Stimulated activated CD4-positive, alpha-beta T cell treated with anti-CD3 and anti-CD28 coated beads, Interleukin-4, amount 100 ng/mL, for 4 hours (primary cell): ENCODE results near the gene MFSD6.
"Not testable (repeated sequence)": the region's sequence is repeated elsewhere in the genome, so short reads cannot be mapped to it uniquely, and the experiment has no call there.

ENCODE experiments used
- DNase-seq, 2 experiments: peaks; one replicate each; pipeline ENCODE4 v3.0.0-alpha.2; 2020

The MFSD6 gene

DNA sequence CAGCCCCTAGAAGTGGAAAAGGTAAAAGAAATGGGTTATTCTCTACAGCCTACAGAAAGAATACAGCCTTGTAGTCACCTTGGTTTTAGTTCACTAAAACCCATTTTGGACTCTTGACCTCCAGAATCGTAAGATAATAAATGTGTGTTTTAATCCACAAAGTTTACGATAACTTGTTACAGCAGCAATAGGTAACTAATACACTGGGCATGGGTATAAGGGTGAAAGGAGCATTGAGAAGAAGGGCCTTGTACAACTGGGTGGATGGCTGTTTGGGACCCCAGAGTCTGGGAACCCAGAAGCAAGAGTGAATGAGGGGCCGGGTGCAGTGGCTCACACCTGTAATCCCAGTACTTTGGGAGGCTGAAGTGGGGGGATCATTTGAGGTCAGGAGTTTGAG is 2.2 kb upstream of the MFSD6 start:
- no peak for DNase-seq

DNA sequence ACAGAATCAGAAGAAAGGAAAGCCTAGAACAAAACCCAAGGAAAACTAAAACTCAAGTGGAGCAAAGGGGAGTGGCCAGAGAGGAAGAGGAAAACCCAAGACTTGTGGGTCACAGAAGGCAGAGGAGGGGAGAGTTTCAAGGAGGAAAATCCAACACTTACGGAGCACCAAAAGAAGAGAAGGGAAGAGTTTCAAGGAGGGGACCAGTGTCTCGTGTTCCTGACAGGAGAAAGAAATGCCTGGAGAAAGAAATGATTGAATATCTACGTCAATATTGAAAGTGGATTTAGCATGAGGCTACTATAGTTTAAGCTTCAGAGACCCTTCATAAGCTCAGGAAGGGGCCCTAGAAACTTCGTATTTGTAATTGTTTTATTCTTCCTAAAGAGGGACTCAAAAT is 1.4 kb upstream of the MFSD6 start:
- no peak for DNase-seq

DNA sequence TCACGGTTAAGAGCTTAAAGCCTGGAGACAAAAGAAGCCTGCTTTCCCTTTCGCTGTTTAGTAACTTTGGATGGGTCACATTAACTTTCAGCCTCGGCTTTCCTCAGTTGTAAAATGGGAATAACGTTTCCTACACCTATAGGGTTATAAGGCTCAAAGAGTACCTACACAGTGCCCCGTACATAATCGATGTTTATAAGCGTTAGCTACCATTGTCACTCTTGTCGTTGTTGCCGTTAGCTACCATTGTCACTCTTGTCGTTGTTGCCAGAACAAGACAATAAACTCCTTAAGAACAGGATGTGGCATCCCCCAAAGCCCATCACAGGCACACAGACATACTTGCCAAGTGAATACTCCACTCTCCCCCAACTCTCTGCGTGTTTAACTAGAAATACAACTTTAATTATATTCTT is 901 bp upstream of the MFSD6 start:
- DNase-seq, result no peak

DNA sequence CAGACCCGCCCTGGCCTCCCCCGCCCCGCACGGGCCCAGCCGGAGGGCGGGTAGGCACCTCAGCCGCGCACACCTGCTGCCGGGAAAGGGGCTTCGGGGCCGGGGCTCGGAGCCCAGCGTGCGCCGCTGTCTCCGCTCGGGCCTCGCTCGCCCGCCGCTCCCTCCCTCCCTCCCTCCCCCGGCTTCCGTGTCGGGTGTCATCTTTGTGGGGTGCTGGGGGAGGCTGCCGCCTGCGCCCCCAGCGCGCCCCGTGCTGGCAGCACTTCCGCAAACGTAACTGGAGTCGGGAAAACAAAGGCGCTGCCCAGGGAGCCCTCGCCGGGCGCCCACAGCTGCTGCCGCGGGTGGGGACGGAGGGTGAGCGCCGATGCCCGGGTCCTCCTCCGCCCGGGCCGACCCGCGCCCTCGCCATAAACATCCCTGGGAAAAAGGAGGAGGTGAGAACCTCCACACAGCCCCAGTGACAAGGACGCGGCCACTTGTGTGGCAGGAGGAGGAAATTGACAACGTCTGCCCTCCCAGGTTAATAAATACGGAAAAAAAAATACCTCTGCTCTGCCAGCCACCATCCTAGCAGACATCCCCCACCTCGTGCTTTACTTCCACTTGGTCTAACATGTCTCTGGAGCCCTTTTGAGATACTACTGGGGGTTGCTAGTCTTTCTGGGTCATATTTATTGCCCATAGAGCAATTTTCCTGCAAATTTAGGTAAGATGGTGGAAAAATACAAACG is 550 bp downstream of the MFSD6 start:
- peak; percentile 59 to 77 for DNase-seq

DNA sequence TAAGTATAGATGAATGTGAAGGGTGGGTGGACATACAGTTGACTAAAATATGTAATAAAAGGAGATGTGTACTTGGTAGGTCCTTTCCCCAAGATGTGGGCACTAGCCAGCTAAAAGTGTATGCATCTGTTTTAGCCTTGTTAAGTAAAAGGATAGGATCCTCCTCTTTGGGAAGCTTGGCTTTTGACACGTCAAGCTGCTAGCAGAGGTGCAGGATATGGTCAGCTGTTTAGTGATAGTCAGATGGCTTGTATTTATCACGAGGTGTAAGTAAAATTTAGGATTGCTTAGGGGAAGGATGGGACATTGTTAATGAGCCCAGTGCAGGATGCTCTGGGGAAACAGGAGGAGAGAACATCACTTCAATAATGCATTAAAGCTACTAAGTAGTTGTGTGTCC is 1.5 kb downstream of the MFSD6 start:
- no peak for DNase-seq

DNA sequence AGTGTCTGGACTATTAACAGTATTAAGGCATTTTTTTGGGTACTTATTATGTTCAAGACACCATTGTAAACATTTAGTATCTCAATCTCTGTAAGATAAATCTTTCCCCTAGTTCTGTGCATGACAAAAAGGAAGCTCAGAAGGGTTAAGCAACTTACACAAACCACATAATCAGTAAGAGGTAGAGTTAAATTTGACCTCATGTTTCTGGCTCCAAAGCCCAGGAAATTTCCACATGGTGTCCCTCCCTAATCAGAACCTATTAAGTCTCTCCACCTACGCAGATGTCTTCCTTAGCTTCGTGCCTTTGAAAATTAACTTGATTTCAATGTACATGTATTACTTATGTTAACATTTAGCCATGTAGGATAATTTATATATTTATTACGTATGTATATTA is 2.0 kb downstream of the MFSD6 start:
- DNase-seq, result no peak

DNA sequence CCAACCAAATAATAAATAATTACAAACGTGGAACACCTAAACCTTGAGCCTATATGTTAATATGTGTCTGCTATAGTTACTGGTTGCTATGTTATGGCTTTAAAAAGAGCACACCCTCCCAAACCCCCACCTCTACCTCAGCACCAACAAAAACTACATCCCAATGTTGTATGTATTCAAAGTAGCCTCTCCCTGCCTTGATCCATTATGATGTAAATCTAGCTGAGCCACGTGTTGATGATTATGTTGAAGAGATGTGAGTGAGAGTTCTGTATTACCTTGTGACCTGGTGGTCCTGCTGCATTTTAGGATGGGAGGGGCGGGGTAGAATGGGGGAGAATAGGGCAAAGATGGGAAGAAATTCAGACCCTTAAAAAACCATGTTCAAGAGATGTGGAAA is 4.8 kb downstream of the MFSD6 start:
- DNase-seq, result no peak

DNA sequence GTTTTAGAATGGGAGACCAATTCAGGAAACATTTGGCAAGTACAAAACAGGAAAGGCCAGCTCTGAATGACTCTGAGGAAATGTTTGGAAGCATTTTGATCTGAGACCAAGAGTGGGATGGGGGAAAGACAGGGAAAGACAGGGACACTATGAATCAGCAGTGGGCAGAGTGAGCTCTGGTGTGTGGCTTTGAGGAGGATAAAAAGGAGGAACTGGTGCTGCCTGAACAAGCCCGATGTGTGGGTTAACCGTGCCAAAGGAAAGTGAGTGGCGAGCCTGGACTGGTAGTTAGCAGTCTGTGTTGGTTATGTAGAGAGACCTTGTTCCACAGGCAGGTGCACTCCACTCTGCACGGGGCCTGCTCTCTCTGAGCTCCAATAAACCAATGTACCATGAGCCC is 5.3 kb downstream of the MFSD6 start:
- no peak for DNase-seq

DNA sequence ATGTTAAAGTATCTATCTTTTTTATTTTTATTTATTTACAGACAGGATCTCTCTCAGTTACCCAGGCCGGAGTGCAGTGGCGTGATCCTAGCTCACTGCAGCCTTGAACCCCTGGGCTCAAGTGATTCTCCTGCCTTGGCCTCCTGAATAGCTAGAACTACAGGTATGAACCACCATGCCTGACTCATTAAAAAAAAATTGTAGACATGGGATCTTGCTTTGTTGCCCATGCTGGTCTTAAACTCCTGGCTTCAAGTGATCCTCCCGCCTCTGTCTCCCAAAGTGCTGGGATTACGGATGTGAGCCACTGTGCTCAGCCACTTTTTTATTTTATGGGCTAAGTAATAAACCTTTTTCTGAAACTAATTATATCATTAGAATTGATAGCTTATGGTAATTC is 7.1 kb downstream of the MFSD6 start:
- DNase-seq, result no peak

DNA sequence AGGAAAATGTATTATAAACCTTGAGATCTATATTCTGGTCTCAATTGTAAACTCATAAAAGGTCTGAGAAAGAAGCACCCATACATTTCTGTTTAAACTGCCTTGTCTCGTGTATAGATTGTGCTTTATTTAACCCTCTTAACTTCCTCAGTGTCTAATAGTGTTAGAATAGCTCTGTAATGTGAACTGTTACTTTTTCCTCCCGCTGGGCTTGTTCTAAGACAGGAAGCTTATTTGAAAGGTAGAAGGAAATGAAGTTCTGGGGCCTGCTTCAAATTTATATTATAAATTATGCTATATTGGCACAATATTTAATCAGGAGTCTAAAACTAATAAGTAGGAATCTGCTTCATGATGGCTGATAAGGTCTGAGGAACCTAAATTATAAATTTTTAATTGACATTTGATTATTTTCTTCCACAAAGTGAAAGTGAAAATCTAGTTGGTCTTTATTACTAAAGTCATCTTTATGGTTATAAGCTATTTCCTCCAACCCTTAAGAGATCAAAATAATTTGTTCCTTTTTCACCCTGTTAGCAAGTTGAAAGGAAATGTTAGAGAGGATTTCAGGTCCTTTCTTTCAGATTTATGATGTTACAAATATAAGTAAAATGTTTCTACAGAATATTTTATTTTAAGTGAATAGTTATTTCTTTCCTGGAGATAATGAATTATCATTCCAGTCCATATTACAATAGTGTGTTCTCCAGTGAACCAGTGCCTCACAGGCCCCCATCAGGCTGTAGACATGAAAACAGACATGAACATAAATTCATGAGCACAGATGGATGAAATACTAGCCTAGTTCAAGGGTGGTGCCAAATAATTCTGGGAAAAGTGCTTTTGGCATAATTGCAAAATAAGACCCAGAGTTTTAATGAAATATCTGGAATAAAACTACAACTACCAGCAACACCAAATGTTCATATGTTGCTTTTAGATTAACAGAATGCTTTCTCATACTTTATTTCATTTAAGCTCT is 7.9 kb downstream of the MFSD6 start:
- DNase-seq, result no peak

DNA sequence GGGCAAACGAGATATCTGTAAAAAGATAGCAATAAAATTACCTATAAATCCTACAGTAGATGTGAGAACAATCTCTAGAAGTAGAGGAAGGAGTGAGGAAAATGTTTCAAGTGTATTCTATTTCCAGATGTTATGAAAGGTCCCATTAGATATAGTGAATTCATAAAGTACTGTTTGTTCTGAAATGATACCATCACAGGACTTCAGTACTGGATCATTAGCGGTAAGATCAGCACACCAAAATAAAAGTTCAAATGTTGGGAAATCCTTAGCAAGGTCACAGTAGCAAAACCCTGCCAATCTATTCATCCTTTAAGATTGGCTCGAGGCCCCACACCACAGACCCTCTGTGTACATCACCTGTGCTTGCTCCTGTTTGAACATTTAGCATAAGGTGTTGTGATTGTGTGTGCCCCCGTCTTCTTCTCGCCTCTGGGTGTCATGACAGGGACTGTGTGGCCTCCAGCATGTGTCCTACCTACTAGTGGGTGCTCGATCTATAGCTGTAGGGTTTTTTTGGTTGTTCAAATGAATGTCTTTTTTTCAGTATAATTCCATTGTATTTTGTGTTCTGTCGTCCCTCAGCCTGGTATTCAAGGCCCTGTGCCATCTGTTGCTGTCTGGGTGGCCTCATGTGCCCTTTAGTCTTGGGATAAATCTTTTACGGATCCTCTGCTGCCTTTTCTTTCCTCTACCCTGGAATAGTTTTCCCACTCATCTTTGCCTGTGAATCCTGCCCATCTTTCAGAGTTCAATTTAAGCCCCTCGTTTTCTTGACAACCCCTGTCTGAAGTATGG is 9.1 kb downstream of the MFSD6 start:
- DNase-seq, result no peak

DNA sequence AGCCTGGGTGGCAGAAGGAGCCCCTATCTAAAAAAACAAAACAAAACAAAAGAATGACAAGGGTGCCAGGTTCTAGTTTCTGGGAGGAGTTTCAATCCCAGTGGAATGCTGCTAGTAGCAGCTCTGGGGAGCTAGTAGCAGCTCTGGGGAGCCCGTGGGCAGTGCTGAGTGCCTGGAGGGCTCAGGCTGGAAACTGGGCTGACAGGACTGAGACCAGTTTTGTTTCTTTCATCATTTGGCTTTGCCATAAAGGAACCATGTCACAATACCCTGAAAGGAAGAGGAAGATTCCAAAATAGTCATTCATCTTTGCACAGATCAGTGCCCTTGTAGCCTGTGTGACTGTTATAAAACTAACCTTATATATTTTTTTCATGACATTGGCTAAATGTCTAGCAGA is 10.6 kb downstream of the MFSD6 start:
- DNase-seq, result no peak

DNA sequence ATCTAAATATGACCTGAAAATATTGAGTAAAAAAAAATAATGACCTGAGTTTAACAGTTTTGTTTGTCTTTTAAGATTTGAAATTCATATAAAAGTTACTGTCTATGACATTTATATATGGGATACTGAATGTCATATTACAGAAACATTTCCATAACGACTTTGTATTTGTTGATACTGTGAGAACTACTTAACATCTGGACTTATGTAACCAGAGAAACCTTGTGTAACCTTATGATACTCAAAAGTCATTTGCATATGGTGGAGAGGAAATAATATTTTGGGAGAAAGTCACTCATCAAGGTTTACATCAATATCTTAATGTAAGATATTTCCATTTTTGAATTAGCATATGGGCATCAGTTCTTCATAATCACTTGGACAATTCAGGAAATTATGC is 12.6 kb downstream of the MFSD6 start:
- DNase-seq, result no peak

DNA sequence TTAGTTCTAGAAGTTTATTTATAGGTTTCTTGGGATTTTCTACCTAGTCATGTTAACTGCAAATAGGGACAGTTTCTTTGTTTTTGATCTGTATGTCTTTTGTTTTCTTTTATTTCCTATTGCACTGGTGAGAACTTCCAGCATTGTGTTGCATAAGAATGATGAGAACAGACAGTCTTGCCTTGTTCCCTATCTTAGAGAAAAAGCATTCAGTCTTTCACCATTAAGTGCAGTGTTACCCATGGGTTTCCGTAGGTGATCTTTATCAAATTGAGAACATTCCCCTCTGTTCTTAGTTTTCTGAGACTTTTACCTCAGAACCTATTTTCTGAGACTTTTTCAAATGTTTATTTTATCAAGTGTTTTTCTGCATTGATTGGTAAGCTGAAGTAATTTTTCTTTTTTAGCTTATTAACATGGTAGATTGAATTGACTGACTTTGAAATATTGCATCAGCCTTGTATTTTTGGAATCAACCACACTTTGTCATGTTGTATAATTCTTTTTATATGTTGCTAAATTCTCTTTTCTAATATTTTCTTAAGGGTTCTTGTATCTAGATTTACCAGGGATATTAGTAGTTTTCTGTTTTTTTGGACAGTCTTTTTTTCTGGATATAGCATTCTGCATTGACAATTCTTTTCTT is 17.2 kb downstream of the MFSD6 start:
- DNase-seq, result no peak

DNA sequence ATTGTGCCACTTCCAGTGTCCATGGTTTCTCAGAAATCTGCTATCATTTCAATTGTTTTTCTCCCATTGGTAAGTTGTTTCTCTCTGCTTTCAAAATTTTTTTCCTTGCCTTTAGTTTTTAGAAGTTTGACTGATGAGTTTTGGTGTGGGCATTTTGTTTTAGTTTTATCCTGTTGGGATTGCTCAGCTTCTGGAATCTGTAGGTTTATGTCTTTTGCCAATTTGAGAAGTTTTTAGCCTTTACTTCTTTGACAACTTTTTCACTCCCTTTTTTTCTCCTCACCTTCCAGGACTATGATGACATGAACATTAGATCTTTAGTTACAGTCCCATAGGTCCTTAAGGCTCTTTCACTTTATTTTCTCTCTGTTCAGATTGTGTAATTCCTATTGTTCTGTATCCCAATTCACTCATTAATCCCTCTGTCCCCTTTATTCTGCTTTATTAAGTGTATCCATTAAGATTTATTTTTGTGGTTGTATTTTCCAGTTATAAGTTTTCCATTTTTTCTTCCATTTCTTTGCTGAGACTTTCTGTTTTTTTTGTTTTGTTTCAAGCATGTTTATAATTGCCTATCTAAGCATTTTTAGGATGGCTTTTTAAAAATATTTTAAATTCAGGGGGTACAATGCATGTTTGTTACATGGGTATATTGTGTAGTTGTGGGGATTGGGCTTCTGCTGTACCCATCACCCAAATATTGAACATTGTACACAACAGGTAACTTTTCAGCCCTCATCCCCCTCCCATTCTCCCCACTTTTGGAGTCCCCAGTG is 17.9 kb downstream of the MFSD6 start:
- no peak for DNase-seq

DNA sequence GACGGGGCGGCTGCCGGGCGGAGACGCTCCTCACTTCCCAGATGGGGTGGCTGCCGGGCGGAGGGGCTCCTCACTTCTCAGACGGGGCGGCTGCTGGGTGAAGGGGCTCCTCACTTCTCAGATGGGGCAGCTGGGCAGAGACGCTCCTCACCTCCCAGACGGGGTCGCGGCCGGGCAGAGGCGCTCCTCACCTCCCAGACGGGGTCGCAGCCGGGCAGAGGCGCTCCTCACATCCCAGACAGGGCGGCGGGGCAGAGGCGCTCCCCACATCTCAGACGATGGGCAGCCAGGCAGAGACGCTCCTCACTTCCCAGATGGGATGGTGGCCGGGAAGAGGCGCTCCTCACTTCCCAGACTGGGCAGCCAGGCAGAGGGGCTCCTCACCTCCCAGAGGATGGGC is 22.7 kb downstream of the MFSD6 start:
- DNase-seq, result not testable (repeated sequence)

DNA sequence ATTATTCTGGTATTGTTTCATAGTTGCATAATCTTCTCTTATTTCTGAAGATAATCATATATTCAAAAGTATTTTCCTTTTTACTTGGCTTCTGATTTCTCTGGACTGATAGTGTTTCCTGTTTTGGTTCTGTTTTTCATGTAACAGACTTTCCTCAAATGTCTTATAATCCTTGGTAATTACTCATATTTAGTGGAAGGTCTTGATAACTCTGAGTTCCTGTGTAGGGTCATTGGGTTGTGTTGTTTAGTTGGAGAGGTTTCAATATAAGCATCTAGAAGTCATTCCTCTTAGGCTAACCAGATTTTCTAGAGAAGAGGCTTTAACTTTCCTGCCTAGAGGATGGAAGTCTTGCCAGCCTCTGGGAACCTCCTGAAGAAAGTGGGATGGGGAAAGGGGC is 23.8 kb downstream of the MFSD6 start:
- no peak for DNase-seq

DNA sequence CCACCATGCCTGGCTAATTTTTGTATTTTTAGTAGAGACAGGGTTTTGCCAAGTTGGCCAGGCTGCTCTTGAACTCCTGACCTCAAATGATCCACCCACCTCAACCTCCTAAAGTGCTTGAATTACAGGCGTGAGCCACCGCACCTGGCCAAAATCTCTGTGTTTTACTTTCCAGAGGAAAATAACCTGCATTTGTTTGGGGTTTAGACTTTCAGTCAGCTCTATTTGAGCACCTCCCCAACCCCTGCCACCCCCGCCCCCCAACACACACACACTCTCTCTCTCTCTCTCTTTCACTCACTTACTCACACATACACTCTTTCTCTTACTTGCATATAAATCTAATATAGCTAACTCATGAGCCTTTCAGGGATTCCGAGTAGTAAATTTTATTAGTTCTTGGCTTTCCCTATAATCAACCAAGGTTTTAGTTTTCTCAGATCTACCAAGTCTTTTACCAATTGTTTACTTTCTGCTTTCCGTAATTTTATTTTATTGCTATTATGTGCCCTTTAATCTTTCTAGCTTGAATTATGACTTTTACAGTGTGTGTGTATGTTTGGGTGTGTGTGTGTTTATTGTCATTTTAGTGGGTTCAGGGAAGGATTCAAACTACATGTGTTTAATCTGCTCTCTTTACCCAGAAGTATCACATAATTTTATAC is 24.5 kb downstream of the MFSD6 start:
- DNase-seq, result no peak

DNA sequence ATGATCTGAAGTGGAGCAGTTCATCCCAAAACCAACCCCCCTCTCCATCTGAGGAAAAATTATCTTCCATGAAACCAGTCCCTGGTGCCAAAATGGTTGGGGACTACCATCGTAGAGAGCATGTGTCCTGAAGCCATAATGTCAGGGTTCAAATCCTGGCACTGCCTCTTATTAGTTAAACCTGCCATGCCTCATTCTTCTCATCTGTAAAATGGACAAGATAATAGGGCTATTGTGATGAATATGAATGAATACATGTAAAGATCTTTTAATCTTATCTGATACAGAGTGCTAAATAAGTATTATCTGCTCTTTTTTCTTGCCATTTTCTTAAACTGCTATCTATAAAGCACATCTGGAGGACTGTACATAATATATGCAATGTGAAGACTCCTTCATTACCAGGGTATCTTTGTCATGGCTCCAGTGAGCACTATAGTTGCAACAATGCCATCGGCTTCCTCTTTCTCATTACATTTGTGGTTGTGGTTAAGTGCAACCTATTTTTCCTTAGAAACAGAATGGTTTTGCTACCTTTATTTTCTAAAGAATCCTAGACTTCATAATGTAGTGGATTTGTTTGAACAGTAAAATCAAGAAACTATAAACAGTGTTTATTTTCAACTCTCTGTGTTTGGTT is 27.0 kb downstream of the MFSD6 start:
- no peak for DNase-seq

DNA sequence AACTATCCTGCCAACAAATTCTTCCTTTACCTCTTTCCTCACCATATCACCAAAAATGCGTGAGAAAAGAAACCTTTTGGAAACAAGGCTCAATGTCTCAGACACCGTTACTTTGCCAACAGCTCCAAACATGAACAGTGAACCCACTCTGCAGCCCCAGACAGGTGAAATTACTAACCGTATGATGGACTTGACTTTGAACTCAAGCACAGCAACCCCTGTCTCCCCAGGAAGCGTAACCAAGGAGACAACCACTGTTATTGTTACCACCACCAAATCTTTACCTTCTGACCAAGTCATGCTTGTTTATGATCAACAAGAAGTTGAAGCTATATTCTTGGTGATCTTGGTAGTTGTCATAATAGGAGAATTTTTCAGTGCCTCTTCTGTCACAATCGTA is 28.4 kb downstream of the MFSD6 start:
- no peak for DNase-seq

DNA sequence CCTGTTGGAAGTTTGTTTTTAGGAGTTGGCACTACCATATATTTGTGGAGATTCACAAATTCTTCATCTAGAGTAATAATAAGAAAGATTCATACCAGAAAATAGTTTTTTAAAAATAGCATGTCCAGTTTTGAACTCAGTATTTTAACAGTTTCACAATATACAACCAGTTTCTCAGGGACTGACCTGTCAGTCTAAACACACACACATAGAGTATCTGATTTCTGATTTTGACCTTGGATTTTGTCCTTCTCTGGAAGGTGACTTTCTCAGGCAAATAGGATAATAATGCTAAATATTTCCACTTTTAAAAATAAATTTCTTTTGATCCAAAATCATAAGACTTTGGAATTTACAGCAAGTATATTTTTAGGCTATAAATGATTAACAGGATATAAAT is 32.0 kb downstream of the MFSD6 start:
- DNase-seq, result no peak
